AG10803 (cell line): ENCODE results near the gene PEF1.
"Not testable (repeated sequence)": the region's sequence is repeated elsewhere in the genome, so short reads cannot be mapped to it uniquely, and the experiment has no call there.

Experiments used
- DNase-seq: peaks from one replicate; pipeline ENCODE4 v3.0.0; 2010; ENCODE audit warnings: low read depth
- H3K4me3 ChIP-seq: 2 replicates; pipeline ENCODE4 v1.5.1; 2011; ENCODE audit warnings: mild to moderate bottlenecking, low read length, control low read depth
- TF ChIP-seq, protein P1 (sequence below): conservative IDR thresholded peaks from 2 replicates; pipeline ENCODE4 v1.5.1; 2011; ENCODE audit warnings: mild to moderate bottlenecking, low read length, control low read depth, inconsistent platforms

Gene PEF1

DNA sequence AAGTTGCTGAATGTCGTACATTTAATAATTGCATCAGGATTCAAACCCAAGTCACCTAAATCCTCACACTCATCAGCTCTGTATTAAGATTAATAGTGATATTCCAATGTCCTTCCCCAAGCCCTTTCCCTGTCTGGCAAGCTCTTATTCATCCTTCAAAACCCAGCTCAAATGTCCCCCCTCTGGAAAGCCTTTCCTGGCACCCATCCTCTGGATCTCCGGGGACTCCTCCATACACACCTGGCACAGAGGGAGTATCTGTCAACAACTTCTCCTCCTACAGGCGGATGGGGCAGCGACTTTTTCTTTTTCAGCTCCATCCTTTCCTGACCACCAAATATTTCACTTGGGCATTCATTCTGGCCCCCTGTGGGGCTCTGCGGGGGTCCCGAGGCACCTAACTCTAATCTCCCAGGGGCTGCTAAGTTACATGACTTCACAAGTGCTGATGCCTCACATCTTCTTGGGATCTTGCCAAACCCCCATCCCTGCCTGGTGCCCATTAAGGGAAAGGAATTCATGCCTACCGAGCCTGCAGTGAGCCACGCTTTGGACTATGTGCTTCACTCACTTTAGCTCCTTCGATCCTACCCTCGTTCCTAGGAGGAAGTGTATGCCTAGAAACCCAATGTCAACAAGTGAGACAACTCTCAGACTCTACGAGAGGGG lies 53.1 kb downstream of the PEF1 start:
- H3K4me3 ChIP-seq, result no peak overlapping the region
- DNase-seq, result peak; percentile 65
- TF ChIP-seq, protein P1, sequence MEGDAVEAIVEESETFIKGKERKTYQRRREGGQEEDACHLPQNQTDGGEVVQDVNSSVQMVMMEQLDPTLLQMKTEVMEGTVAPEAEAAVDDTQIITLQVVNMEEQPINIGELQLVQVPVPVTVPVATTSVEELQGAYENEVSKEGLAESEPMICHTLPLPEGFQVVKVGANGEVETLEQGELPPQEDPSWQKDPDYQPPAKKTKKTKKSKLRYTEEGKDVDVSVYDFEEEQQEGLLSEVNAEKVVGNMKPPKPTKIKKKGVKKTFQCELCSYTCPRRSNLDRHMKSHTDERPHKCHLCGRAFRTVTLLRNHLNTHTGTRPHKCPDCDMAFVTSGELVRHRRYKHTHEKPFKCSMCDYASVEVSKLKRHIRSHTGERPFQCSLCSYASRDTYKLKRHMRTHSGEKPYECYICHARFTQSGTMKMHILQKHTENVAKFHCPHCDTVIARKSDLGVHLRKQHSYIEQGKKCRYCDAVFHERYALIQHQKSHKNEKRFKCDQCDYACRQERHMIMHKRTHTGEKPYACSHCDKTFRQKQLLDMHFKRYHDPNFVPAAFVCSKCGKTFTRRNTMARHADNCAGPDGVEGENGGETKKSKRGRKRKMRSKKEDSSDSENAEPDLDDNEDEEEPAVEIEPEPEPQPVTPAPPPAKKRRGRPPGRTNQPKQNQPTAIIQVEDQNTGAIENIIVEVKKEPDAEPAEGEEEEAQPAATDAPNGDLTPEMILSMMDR, result no peak

DNA sequence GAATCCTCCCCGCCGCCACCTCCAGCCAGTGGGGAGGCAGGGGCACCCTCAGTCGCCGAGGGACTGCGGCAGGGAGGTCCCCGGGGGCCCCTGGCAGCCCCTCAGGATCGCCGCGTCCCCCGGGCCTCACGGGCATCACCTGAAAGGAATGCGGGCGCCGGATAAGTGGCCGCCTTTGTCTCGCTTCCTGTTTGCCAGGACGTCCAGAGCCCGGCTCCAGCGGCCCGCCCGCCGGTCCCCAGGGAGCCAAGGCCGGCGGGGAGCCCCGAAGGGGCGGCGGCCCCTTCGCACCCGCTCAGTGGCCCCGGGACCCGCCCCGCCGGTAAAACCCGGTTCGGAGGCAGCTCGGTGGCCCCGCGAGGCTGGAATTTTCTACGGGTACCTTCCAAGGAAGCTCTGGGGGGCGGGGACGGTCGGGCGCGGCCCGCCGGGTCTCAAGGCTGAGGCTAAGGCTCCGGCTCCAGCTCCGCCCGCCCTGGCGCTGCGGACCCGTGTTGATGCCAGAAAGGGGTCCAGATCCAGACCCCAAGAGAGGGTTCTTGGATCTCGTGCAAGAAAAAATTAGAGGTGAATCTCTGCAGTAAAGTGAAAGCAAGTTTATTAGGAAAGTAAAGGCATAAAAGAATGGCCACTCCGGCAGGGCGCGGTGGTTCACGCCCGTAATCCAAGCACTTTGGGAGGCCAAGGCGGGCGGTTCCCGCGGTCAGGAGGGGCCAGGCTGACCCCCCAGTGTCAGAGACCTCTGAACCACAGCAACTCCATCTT lies 55.7 kb downstream of the PEF1 start:
- no peak for DNase-seq
- TF ChIP-seq, protein P1, result no peak
- peak overlapping the region; percentile 40 for H3K4me3 ChIP-seq

DNA sequence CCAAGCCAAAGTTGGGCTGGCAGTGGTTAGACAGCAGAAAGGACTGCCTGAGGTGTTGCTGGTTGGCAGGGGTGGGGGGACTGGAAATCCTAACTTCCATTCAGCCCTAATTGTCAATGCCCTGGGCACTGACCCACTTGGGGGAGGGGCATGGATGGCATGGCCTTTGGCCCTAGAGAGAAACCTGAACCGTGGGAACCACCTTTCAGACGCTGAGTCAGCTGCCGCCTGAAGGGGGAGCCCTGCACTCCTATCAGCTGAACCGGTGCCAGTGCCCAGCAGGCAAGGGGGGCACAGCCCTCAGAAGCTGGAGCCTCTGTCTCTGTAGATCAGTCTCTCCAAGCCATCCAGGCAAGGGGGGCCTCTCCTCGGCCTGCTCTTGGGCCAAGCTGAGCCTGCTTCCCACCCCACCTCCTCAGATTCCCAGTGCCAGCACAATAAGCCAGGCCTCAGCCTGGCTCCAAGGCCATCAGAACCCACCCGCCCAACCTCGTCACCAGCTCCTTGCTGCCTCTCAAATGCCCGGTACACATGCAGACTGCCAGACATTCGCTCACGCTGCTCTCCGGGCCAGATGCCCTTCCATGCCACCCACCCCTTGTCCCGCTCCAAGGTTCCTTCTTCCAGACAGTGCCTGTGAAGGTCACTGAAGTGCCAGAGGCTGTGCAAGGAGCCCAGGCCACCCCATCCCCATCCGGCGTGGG lies 56.8 kb downstream of the PEF1 start:
- no peak overlapping the region for H3K4me3 ChIP-seq
- no peak for DNase-seq
- TF ChIP-seq, protein P1, result peak; percentile 62

DNA sequence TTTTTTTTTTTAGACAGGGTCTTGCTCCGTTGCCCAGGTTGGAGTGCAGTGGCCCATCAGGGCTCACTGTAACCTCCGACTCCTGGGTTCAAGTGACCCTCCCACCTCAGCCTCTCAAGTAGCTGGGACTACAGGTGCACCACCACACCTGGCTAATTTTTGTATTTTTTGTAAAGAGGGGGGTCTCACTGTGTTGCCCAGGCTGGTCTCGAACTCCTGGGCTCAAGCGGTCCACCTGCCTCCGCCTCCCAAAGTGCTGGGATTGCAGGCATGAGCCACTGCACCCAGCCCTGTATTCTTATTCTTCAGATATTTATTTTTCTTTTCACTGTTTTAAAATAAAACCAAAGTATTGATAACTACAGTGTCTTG lies 57.4 kb downstream of the PEF1 start:
- H3K4me3 ChIP-seq, DNase-seq: not testable (repeated sequence)

DNA sequence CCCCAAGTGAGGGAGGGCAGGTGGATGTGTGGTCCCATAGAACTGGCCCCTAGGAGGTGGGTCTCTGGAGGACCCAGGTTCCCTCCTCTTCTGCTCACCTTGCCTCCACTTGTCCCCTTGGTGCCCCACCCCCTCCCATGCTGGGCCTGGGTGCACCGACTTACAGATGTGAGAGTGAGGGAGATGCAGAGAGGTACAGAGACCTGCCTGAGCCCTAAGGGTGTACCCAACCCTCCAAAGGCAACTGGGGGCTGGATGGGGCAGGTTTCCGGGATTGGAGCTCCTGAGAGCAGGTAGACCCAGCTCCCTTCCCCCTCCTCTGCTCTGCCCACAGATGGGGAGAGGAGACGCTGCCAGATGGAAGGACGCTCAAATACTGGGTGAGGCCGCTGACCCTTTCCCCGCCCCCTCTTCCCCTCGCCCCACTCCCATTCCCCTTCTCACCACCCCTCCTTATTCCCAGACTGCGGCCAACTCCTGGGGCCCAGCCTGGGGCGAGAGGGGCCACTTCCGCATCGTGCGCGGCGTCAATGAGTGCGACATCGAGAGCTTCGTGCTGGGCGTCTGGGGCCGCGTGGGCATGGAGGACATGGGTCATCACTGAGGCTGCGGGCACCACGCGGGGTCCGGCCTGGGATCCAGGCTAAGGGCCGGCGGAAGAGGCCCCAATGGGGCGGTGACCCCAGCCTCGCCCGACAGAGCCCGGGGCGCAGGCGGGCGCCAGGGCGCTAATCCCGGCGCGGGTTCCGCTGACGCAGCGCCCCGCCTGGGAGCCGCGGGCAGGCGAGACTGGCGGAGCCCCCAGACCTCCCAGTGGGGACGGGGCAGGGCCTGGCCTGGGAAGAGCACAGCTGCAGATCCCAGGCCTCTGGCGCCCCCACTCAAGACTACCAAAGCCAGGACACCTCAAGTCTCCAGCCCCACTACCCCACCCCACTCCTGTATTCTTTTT lies 58.0 kb downstream of the PEF1 start:
- TF ChIP-seq, protein P1, result no peak
- DNase-seq, result no peak
- no peak overlapping the region for H3K4me3 ChIP-seq

DNA sequence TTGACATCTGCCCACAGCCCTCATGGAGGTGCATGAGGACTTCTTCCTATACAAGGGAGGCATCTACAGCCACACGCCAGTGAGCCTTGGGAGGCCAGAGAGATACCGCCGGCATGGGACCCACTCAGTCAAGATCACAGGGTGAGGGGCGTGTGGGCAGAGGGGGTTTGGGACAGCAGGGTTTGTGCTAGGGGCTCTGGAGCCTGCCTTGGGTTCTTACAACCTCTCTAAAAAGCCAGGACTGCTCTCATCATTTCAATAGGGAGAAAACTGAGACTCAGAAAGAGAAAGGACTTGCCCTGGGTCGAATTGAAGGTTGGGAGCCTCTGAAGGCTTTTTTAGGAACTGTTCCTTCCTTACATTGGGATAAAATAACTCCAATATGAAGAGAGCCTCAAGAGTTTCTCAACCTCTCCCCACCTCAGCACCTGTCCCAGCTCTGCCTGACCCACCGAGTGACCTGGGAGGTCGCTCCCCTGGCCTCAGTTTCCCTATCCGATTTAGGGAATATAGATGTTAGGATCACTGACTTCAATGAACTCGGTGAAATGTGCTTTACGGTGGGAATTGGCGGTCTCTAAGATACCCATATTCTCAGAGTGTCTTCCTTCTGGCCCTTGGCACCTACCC lies 58.8 kb downstream of the PEF1 start:
- no peak overlapping the region for H3K4me3 ChIP-seq
- DNase-seq, result no peak
- TF ChIP-seq, protein P1, result no peak
